ENCODE data around the gene CERS6. TPM values are rescaled to one million over a fixed set of nuclear protein-coding genes. Genes with fewer than 3 reads are reported as not detected.
A peak's percentile ranks its signal among the peaks of the same experiment; 100 is the strongest.

The CERS6 gene
- total RNA-seq, 4 donors from 2014 or later: 17.6 to 31.1 (median 24.1) TPM

GRCh38 chr2:168626647-168627046, 170.6 kb downstream of the CERS6 start:
- H3K27ac ChIP-seq: peak overlapping the region in 2 of 4 donors; percentile 22

GRCh38 chr2:168632709-168633121, 176.6 kb downstream of the CERS6 start:
- Histone ChIP-seq H3K4me1 (peaks cover 0 to 37% (median 12%) of the 10 kb centered on the region in 3 donors), H3K36me3 (no peaks in the 10 kb centered on the region), H3K27me3 (no peaks in the 10 kb centered on the region), H3K4me3 (no peak overlapping the region), H3K9me3 (no peaks in the 10 kb centered on the region), H3K27ac (peak overlapping the region; percentile 12 to 79 (median 76))
- TF ChIP-seq POLR2A (IDR thresholded peaks at IDR 0.05) (no peak), CTCF (IDR thresholded peaks at IDR 0.05) (no peak)
- DNase-seq: no peak
- intact Hi-C loops (cut with DNase I): no loop called here
- WGBS, 2 donors: 44 to 59% methylated on average over 7 of the region's 7 CpGs

More at GRCh38 chr2:168626647-168627046, 170.6 kb downstream of the CERS6 start:
- no peak for DNase-seq
- Histone ChIP-seq H3K4me1 (peaks cover 0 to 4% (median 0%) of the 10 kb centered on the region in 3 donors), H3K4me3 (no peak overlapping the region), H3K27me3 (no peaks in the 10 kb centered on the region), H3K36me3 (no peaks in the 10 kb centered on the region), H3K9me3 (no peaks in the 10 kb centered on the region)
- intact Hi-C loops (cut with DNase I): no loop called here
- TF ChIP-seq CTCF (IDR thresholded peaks at IDR 0.05) (no peak), POLR2A (IDR thresholded peaks at IDR 0.05) (no peak)
- WGBS, 2 donors: 61 to 79% methylated on average over 3 of the region's 3 CpGs

- Histone ChIP-seq H3K36me3 (no peaks in the 10 kb centered on the region), H3K9me3 (no peaks in the 10 kb centered on the region), H3K4me3 (no peak overlapping the region), H3K27ac (peak overlapping the region in 3 of 4 donors; percentile 43 to 79 (median 74)), H3K4me1 (peaks cover 0 to 37% (median 12%) of the 10 kb centered on the region in 3 donors), H3K27me3 (no peaks in the 10 kb centered on the region)
- DNase-seq: no peak
- intact Hi-C loops (cut with DNase I): no loop called here
- 67 to 75% methylated on average over 1 of the region's 1 CpG for WGBS, 2 donors
- no peak for TF ChIP-seq CTCF (IDR thresholded peaks at IDR 0.05)
- no peak for TF ChIP-seq POLR2A (IDR thresholded peaks at IDR 0.05)
Observed at GRCh38 chr2:168633200-168633599, 177.1 kb downstream of the CERS6 start.

GRCh38 chr2:168633895-168634294, 177.8 kb downstream of the CERS6 start:
- H3K36me3 ChIP-seq: no peaks in the 10 kb centered on the region
- intact Hi-C loops (cut with DNase I): no loop called here
- DNase-seq: no peak
- no peak overlapping the region for H3K4me3 ChIP-seq
- no peaks in the 10 kb centered on the region for H3K9me3 ChIP-seq
- H3K4me1 ChIP-seq: peaks cover 0 to 43% (median 12%) of the 10 kb centered on the region in 3 donors
- H3K27me3 ChIP-seq: no peaks in the 10 kb centered on the region
- WGBS, 2 donors: 82 to 88% methylated on average over 1 of the region's 1 CpG
- H3K27ac ChIP-seq: peak overlapping the region in 3 of 4 donors; percentile 62 to 79 (median 74)
- no peak for TF ChIP-seq CTCF (IDR thresholded peaks at IDR 0.05)
- TF ChIP-seq POLR2A (IDR thresholded peaks at IDR 0.05): no peak

- no peak for TF ChIP-seq POLR2A (IDR thresholded peaks at IDR 0.05)
- no peak for TF ChIP-seq CTCF (IDR thresholded peaks at IDR 0.05)
- peaks cover 5 to 55% (median 21%) of the 10 kb centered on the region in 3 donors for H3K4me1 ChIP-seq
- intact Hi-C loops (cut with DNase I): no loop called here
- no peaks in the 10 kb centered on the region for H3K9me3 ChIP-seq
- 41 to 59% methylated on average over 3 of the region's 3 CpGs for WGBS, 2 donors
- DNase-seq: no peak
- no peak overlapping the region for H3K4me3 ChIP-seq
- H3K36me3 ChIP-seq: no peaks in the 10 kb centered on the region
- no peaks in the 10 kb centered on the region for H3K27me3 ChIP-seq
- H3K27ac ChIP-seq: peak overlapping the region in 2 of 4 donors; percentile 62 to 79
Observed at GRCh38 chr2:168635065-168635577, 179.0 kb downstream of the CERS6 start.

All from esophagus squamous epithelium (tissue), 5 donors.